ENCODE measurements around the gene MDGA2. TPM values are rescaled to one million over a fixed set of nuclear protein-coding genes. Genes with fewer than 3 reads are reported as not detected.

Gene MDGA2
- total and polyA plus RNA-seq, 2 of the 8 experiments (the other 6 are each of a cell fraction or from before 2014, with no cell fraction given): 0.11 to 0.69 TPM

DNA sequence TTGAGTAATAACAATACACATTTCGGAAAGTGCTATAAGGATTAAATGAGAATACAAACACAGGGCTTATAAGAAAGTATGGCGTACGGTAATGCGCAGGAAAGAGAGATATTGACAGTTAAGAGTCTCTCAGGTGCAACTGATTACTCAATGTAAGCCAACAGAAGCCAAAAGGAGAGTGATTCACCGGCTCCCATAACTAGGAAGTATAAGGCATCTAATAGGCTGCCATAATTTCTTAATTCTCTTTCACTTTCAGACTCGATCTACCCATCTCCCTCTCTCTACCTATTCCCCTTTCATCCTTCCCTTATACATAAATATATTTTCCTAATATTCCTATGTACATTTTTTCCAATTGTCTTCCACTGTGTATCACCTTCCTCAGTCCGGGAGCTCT lies 90.0 kb downstream of the MDGA2 start:
- ChIA-PET CTCF (ENCODE audit: partially characterized antibody) (interaction anchor here (0.5 kb wide), 1 partner anchor 81 kb away, joined by 3 read pairs; no protein-coding TSS in a partner anchor), POLR2A (ENCODE audit: partially characterized antibody) (no interaction called here)
- H2BK20ac ChIP-seq (ENCODE audit: low read length): no peak overlapping the region
- H2BK12ac ChIP-seq (ENCODE audit: low read depth, low read length): no peak overlapping the region
- no peak overlapping the region for H4K5ac ChIP-seq (ENCODE audit: insufficient read length, low read depth, low read length)
- H2AK5ac ChIP-seq (ENCODE audit: low read depth, low read length): no peak overlapping the region
- no peaks in the 10 kb centered on the region for H3K23me2 ChIP-seq (ENCODE audit: low read depth, low read length)
- H4K20me1 ChIP-seq (replicated peaks in 1 of 2; ENCODE audit: control insufficient read depth in 1 of 2, insufficient read depth in 2 of 2, low read length in 2 of 2): peaks cover 0 to 2% of the 10 kb centered on the region in 2 experiments
- no peaks in the 10 kb centered on the region for H3K4me1 ChIP-seq (replicated peaks in 1 of 4; ENCODE audit: control insufficient read depth in 3 of 4, insufficient read depth in 4 of 4, low read length in 3 of 4)
- no peaks in the 10 kb centered on the region for H3K79me1 ChIP-seq (ENCODE audit: low read depth, low read length)
- H4K91ac ChIP-seq (replicated peaks; ENCODE audit: insufficient read length, low read length): no peak overlapping the region
- no peak overlapping the region for H3K9ac ChIP-seq (replicated peaks in 1 of 4; ENCODE audit: extremely low read depth in 1 of 4, low read depth in 3 of 4, low read length in 3 of 4)
- no peak overlapping the region for H3K18ac ChIP-seq (ENCODE audit: extremely low read depth, low read length)
- H3K4me3 ChIP-seq (ENCODE audit: extremely low read depth in 1 of 4, insufficient read depth in 2 of 4, low read depth in 3 of 4, low read length in 4 of 4): no peak overlapping the region
- WGBS, 2 experiments (ENCODE audit: extremely low coverage in 1 of 2, insufficient coverage in 1 of 2, insufficient read length in 1 of 2, insufficient replicate concordance in 2 of 2, low coverage in 1 of 2, low lambda C conversion rate in 2 of 2, missing lambda C conversion rate in 1 of 2): 91 to 93% methylated on average over 1 to 7 of the region's 7 CpGs
- no peak overlapping the region for H2BK5ac ChIP-seq (ENCODE audit: low read depth, low read length)
- no peak overlapping the region for H4K8ac ChIP-seq (ENCODE audit: extremely low read depth, insufficient read depth, low read length)
- H3K36me3 ChIP-seq (ENCODE audit: control insufficient read depth in 2 of 4, insufficient read depth in 4 of 4, low read length in 3 of 4): no peaks in the 10 kb centered on the region
- H3K23ac ChIP-seq (ENCODE audit: insufficient read length): no peak overlapping the region
- H3K9me3 ChIP-seq (ENCODE audit: insufficient read depth in 2 of 2, low read depth in 1 of 2, low read length in 1 of 2): no peaks in the 10 kb centered on the region
- no peak overlapping the region for H2BK15ac ChIP-seq (ENCODE audit: low read length)
- no peak overlapping the region for H3K4ac ChIP-seq (replicated peaks; ENCODE audit: insufficient read length, low read depth, low read length)
- H3K27me3 ChIP-seq (replicated peaks in 1 of 4; ENCODE audit: control insufficient read depth in 3 of 4, extremely low read depth in 1 of 4, insufficient read depth in 3 of 4, low read length in 3 of 4): no peaks in the 10 kb centered on the region
- no peak overlapping the region for H3K4me2 ChIP-seq (ENCODE audit: insufficient read depth in 1 of 2, low read depth in 2 of 2, low read length in 2 of 2)
- H3K14ac ChIP-seq (ENCODE audit: insufficient read length): no peak overlapping the region
- no peak overlapping the region for H3K27ac ChIP-seq (ENCODE audit: low read depth, low read length)
- DNase-seq (ENCODE audit: low read depth in 1 of 2, low spot score in 2 of 2) (no peak), FAIRE-seq (no peak)
- H2BK120ac ChIP-seq (replicated peaks; ENCODE audit: low read depth, low read length): no peak overlapping the region
- no peak overlapping the region for H3K56ac ChIP-seq (replicated peaks; ENCODE audit: insufficient read length, low read depth, low read length)
- H2AFZ ChIP-seq (ENCODE audit: low read length): no peak overlapping the region
- no peaks in the 10 kb centered on the region for H3K79me2 ChIP-seq (ENCODE audit: control insufficient read depth in 1 of 2, insufficient read depth in 2 of 2, low read length in 2 of 2)
- TF ChIP-seq EZH2 (IDR thresholded peaks at IDR 0.05; ENCODE audit: low read depth, low read length, severe bottlenecking): no peak
- no peak for TF ChIP-seq CEBPB (IDR thresholded peaks at IDR 0.05; ENCODE audit: low read depth, low read length)
- no peak for TF ChIP-seq GTF2F1 (IDR thresholded peaks at IDR 0.05; ENCODE audit: borderline replicate concordance, low read depth, low read length)
- no peak for TF ChIP-seq HDAC6 (IDR thresholded peaks at IDR 0.05; ENCODE audit: low read depth, low read length)
- no peak for TF ChIP-seq BCL11A (IDR thresholded peaks at IDR 0.05; ENCODE audit: low read depth in 2 of 2, low read length in 2 of 2)
- no peak for TF ChIP-seq E2F6 (IDR thresholded peaks at IDR 0.05)
- TF ChIP-seq SP2 (IDR thresholded peaks at IDR 0.05; ENCODE audit: low read length): no peak

All from H1 (cell line).